ENCODE results near the gene SERPINE3.

SERPINE3 gene

DNA sequence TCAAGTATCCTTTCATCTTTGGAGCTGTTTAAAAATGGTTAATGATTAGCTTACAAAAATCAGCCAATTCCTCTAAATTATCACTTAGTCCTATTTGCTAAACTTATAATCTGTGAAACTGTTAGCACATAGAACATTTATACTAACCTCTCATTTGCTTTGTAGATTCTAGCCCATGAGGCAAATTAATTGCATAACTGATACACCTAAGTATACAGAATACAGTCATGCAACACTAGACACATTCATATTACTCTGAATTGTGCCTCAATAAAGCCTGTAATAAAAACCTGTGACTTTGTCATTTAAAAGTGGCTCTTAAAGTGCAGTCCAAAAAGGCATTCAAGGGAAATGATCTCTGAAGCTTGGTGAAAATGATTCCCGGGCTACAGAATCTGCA, 21.0 kb downstream of the SERPINE3 start:
- Mint-ChIP-seq H3K9me3 (no peaks in the 10 kb centered on the region), H3K36me3 (ENCODE audit: low read depth) (peaks cover 35% of the 10 kb centered on the region), H3K4me3 (no peak overlapping the region), H3K4me1 (ENCODE audit: low read depth) (peaks cover 5% of the 10 kb centered on the region), H3K27me3 (ENCODE audit: low read depth) (no peaks in the 10 kb centered on the region), H3K27ac (no peak overlapping the region)
- DNase-seq (ENCODE audit: low spot score): no peak

DNA sequence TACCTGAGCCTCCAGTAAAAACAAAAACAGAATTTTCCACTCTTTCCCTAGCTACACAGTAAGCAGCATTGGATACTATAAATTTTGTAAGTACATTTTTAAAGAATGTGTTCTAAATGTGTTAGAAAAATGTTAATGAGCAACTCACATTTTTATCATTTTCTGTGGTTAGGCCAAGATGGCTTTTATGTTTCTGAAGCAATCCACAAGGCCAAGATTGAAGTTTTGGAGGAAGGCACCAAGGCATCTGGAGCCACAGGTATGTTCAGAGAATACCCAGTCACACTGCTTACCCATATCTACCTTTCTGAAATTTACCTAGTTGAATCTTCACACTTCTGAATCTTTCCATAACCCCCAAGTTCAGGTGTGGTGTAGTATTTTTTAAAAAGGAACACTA, 21.6 kb downstream of the SERPINE3 start:
- DNase-seq (ENCODE audit: low spot score): no peak
- Mint-ChIP-seq H3K4me3 (no peak overlapping the region), H3K9me3 (no peaks in the 10 kb centered on the region), H3K36me3 (ENCODE audit: low read depth) (peaks cover 36% of the 10 kb centered on the region), H3K27me3 (ENCODE audit: low read depth) (no peaks in the 10 kb centered on the region), H3K4me1 (ENCODE audit: low read depth) (peaks cover 5% of the 10 kb centered on the region), H3K27ac (no peak overlapping the region)

DNA sequence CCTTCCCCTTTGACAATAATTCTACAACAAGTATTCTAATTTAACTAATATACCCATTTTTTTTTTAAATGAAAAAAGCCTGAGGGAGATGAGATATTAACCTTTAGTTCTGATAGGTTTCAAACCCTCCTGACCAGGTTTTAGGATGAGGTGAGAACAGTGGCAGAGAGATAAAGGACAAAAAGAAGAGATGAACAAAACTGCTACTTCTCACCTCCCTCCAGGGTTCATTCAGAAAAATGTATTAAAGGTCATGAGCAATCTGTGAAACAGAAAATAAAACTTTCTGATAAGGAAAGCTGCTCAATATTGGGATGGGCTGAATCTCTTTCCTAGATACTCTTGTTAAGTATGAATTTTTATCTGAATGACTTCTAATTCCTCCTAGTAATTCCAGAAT, 24.1 kb downstream of the SERPINE3 start:
- no peak overlapping the region for H3K27ac Mint-ChIP-seq
- H3K4me3 Mint-ChIP-seq: no peak overlapping the region
- no peaks in the 10 kb centered on the region for H3K9me3 Mint-ChIP-seq
- no peaks in the 10 kb centered on the region for H3K27me3 Mint-ChIP-seq (ENCODE audit: low read depth)
- peaks cover 46% of the 10 kb centered on the region for H3K36me3 Mint-ChIP-seq (ENCODE audit: low read depth)
- H3K4me1 Mint-ChIP-seq (ENCODE audit: low read depth): peaks cover 7% of the 10 kb centered on the region
- DNase-seq (ENCODE audit: low spot score): no peak

- peaks cover 7% of the 10 kb centered on the region for H3K4me1 Mint-ChIP-seq (ENCODE audit: low read depth)
- no peak overlapping the region for H3K27ac Mint-ChIP-seq
These were observed 25.0 kb downstream of the SERPINE3 start for GRCh38 chr13:51364404-51365008.

DNA sequence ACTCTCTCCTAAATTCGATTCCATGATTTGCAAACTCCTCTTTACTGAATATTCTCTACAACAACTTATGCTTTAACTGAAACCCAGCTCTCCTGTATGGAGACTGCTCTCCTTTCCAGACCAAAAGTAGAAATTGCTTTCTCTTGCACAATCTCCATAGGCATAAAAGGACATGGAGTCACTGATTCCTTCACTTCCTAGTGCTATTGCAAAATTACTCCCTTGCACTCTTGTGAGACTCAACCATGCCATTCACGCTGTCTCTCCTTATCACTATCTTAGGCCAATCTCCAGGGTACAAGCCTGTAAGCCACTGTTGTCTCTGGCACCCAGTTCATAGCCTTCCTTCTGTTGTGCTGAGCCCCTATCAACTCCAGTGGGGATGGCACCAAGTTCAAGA, 30.6 kb downstream of the SERPINE3 start:
- H3K36me3 Mint-ChIP-seq (ENCODE audit: low read depth): peaks cover 31% of the 10 kb centered on the region
- H3K9me3 Mint-ChIP-seq: no peaks in the 10 kb centered on the region
- DNase-seq (ENCODE audit: low spot score): no peak
- H3K27me3 Mint-ChIP-seq (ENCODE audit: low read depth): no peaks in the 10 kb centered on the region
- H3K27ac Mint-ChIP-seq: peak overlapping the region; percentile 42
- no peak overlapping the region for H3K4me3 Mint-ChIP-seq
- H3K4me1 Mint-ChIP-seq (ENCODE audit: low read depth): peaks cover 7% of the 10 kb centered on the region

More at GRCh38 chr13:51364404-51365008, 25.0 kb downstream of the SERPINE3 start:
- H3K9me3 Mint-ChIP-seq: no peaks in the 10 kb centered on the region
- DNase-seq (ENCODE audit: low spot score): no peak
- H3K4me3 Mint-ChIP-seq: no peak overlapping the region
- peaks cover 53% of the 10 kb centered on the region for H3K36me3 Mint-ChIP-seq (ENCODE audit: low read depth)
- no peaks in the 10 kb centered on the region for H3K27me3 Mint-ChIP-seq (ENCODE audit: low read depth)

DNA sequence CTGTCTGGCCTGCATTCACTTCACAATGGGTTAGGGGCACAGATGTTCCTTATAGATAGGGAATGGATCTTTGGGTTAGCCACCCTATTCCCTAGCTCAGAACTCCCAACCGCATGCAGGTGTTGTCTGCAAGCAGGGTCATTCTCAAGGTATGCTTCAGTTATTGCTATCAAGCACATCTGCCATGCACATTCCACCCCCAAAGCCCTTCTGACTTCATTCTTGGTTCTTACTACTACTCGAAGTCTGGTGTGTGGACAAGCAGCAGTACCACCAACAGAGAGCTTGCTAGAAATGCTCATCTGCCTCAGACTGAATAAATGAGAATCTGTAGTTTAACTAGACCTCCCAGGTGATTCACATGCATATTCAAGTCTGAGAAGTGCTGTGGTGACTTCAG, 31.3 kb downstream of the SERPINE3 start:
- no peaks in the 10 kb centered on the region for H3K9me3 Mint-ChIP-seq
- H3K27me3 Mint-ChIP-seq (ENCODE audit: low read depth): no peaks in the 10 kb centered on the region
- peaks cover 7% of the 10 kb centered on the region for H3K4me1 Mint-ChIP-seq (ENCODE audit: low read depth)
- no peak overlapping the region for H3K27ac Mint-ChIP-seq
- no peak overlapping the region for H3K4me3 Mint-ChIP-seq
- H3K36me3 Mint-ChIP-seq (ENCODE audit: low read depth): peaks cover 32% of the 10 kb centered on the region
- DNase-seq (ENCODE audit: low spot score): no peak

GRCh38 chr13:51371768-51372399, 32.4 kb downstream of the SERPINE3 start:
- no peak for DNase-seq (ENCODE audit: low spot score)
- no peaks in the 10 kb centered on the region for H3K27me3 Mint-ChIP-seq (ENCODE audit: low read depth)
- peaks cover 32% of the 10 kb centered on the region for H3K36me3 Mint-ChIP-seq (ENCODE audit: low read depth)
- no peak overlapping the region for H3K27ac Mint-ChIP-seq
- peaks cover 5% of the 10 kb centered on the region for H3K4me1 Mint-ChIP-seq (ENCODE audit: low read depth)
- H3K4me3 Mint-ChIP-seq: no peak overlapping the region
- no peaks in the 10 kb centered on the region for H3K9me3 Mint-ChIP-seq

- peaks cover 5% of the 10 kb centered on the region for H3K4me1 Mint-ChIP-seq (ENCODE audit: low read depth)
- no peak overlapping the region for H3K4me3 Mint-ChIP-seq
- no peak for DNase-seq (ENCODE audit: low spot score)
- no peaks in the 10 kb centered on the region for H3K27me3 Mint-ChIP-seq (ENCODE audit: low read depth)
- H3K9me3 Mint-ChIP-seq: no peaks in the 10 kb centered on the region
- peaks cover 35% of the 10 kb centered on the region for H3K36me3 Mint-ChIP-seq (ENCODE audit: low read depth)
- H3K27ac Mint-ChIP-seq: no peak overlapping the region
These were observed 34.0 kb downstream of the SERPINE3 start for GRCh38 chr13:51373451-51373850.

- Mint-ChIP-seq H3K9me3 (no peaks in the 10 kb centered on the region), H3K27ac (no peak overlapping the region), H3K27me3 (ENCODE audit: low read depth) (no peaks in the 10 kb centered on the region), H3K4me3 (no peak overlapping the region), H3K36me3 (ENCODE audit: low read depth) (peaks cover 41% of the 10 kb centered on the region), H3K4me1 (ENCODE audit: low read depth) (no peaks in the 10 kb centered on the region)
- DNase-seq (ENCODE audit: low spot score): no peak
These were observed 40.8 kb downstream of the SERPINE3 start for GRCh38 chr13:51380269-51380668.

DNA sequence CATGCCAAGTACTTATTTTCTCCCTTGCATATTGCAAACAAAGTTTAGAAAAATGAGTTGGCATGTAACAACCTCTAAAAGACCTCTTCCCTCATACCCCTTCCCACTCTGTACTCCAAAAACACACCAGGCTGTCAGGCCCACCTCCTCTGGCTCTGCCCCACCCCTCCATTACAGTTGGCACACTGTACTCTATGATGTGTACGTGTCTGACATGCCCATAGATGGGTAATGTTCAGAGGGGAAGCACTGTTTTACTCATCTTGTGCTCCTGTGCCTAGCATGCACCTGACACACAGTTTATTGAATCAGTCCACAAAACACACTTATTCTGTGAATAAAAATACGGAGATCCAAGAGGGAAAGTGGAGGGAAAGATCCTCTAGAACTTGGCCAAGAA, 45.6 kb downstream of the SERPINE3 start:
- Mint-ChIP-seq H3K4me3 (no peak overlapping the region), H3K9me3 (no peaks in the 10 kb centered on the region), H3K27ac (no peak overlapping the region), H3K4me1 (ENCODE audit: low read depth) (no peaks in the 10 kb centered on the region), H3K36me3 (ENCODE audit: low read depth) (peaks cover 23% of the 10 kb centered on the region), H3K27me3 (ENCODE audit: low read depth) (no peaks in the 10 kb centered on the region)
- no peak for DNase-seq (ENCODE audit: low spot score)

- Mint-ChIP-seq H3K4me1 (ENCODE audit: low read depth) (peaks cover 18% of the 10 kb centered on the region), H3K4me3 (no peak overlapping the region), H3K27ac (no peak overlapping the region), H3K9me3 (no peaks in the 10 kb centered on the region), H3K36me3 (ENCODE audit: low read depth) (peaks cover 25% of the 10 kb centered on the region), H3K27me3 (ENCODE audit: low read depth) (no peaks in the 10 kb centered on the region)
- no peak for DNase-seq (ENCODE audit: low spot score)
These were observed 55.2 kb downstream of the SERPINE3 start for GRCh38 chr13:51394724-51395123.

GRCh38 chr13:51396352-51396751, 56.9 kb downstream of the SERPINE3 start:
- Mint-ChIP-seq H3K4me1 (ENCODE audit: low read depth) (peaks cover 25% of the 10 kb centered on the region), H3K4me3 (no peak overlapping the region), H3K9me3 (no peaks in the 10 kb centered on the region), H3K27ac (no peak overlapping the region), H3K36me3 (ENCODE audit: low read depth) (peaks cover 31% of the 10 kb centered on the region), H3K27me3 (ENCODE audit: low read depth) (no peaks in the 10 kb centered on the region)
- DNase-seq (ENCODE audit: low spot score): no peak

- H3K4me1 Mint-ChIP-seq (ENCODE audit: low read depth): peaks cover 24% of the 10 kb centered on the region
These were observed 57.9 kb downstream of the SERPINE3 start for GRCh38 chr13:51397262-51397941.

GRCh38 chr13:51405176-51405575, 65.7 kb downstream of the SERPINE3 start:
- Mint-ChIP-seq H3K27ac (no peak overlapping the region), H3K36me3 (ENCODE audit: low read depth) (peaks cover 52% of the 10 kb centered on the region), H3K4me3 (no peak overlapping the region), H3K27me3 (ENCODE audit: low read depth) (no peaks in the 10 kb centered on the region), H3K9me3 (no peaks in the 10 kb centered on the region), H3K4me1 (ENCODE audit: low read depth) (peaks cover 17% of the 10 kb centered on the region)
- DNase-seq (ENCODE audit: low spot score): no peak

More at GRCh38 chr13:51397262-51397941, 57.9 kb downstream of the SERPINE3 start:
- Mint-ChIP-seq H3K27ac (no peak overlapping the region), H3K36me3 (ENCODE audit: low read depth) (peaks cover 29% of the 10 kb centered on the region), H3K27me3 (ENCODE audit: low read depth) (no peaks in the 10 kb centered on the region), H3K4me3 (no peak overlapping the region), H3K9me3 (no peaks in the 10 kb centered on the region)
- no peak for DNase-seq (ENCODE audit: low spot score)

All from T-helper 2 cell treated with Interferon-gamma antibody and Interleukin-4, amounts not matched to agents 5 μg/mL and 100 μg/mL, for 36 hours (primary cell).